Fibroblast of skin of right biceps (primary cell): ENCODE data around the gene OR6C4.
"Not testable (repeated sequence)": the region's sequence is repeated elsewhere in the genome, so short reads cannot be mapped to it uniquely, and the experiment has no call there.

Experiments used
- DNase-seq: peaks from one replicate; pipeline ENCODE4 v3.0.0-alpha.2; 2013

The OR6C4 gene

GRCh38 chr12:55549302-55549701, at the start of gene OR6C4:
Gene OR6C4, plus strand, starts transcription at chr12:55549602. Its CDS starts 1,625 bp downstream, at chr12:55551227.
- DNase-seq: no peak

GRCh38 chr12:55499810-55500252, 49.6 kb upstream of the OR6C4 start:
- DNase-seq: no peak

GRCh38 chr12:55501601-55502000, 47.8 kb upstream of the OR6C4 start:
- DNase-seq: no peak

- no peak for DNase-seq
Measured at GRCh38 chr12:55515696-55516095, 33.7 kb upstream of the OR6C4 start.

GRCh38 chr12:55516391-55516790, 33.0 kb upstream of the OR6C4 start:
- DNase-seq: no peak

GRCh38 chr12:55548235-55548634, 1.2 kb upstream of the OR6C4 start:
- DNase-seq: not testable (repeated sequence)

- no peak for DNase-seq
Measured at GRCh38 chr12:55548756-55549155, 646 bp upstream of the OR6C4 start.

- no peak for DNase-seq
Measured at GRCh38 chr12:55554296-55554695, 4.9 kb downstream of the OR6C4 start.

- DNase-seq: not testable (repeated sequence)
Measured at GRCh38 chr12:55570060-55570459, 20.7 kb downstream of the OR6C4 start.

- not testable (repeated sequence) for DNase-seq
Measured at GRCh38 chr12:55570689-55571088, 21.3 kb downstream of the OR6C4 start.

GRCh38 chr12:55572168-55572567, 22.8 kb downstream of the OR6C4 start, which contains the start of gene OR2AP1:
Gene OR2AP1, plus strand, starts transcription at chr12:55572468. Its CDS starts 1,947 bp downstream, at chr12:55574415.
- no peak for DNase-seq

GRCh38 chr12:55582066-55582465, 32.7 kb downstream of the OR6C4 start:
- DNase-seq: no peak

- DNase-seq: no peak
Measured at GRCh38 chr12:55585817-55586216, 36.4 kb downstream of the OR6C4 start.

GRCh38 chr12:55590152-55590551, 40.8 kb downstream of the OR6C4 start:
- not testable (repeated sequence) for DNase-seq
